Right lobe of liver (tissue), 6 donors: ENCODE results near the gene PLXND1. TPM values are rescaled to one million over a fixed set of nuclear protein-coding genes. Genes with fewer than 3 reads are reported as not detected.

Source experiments
- ATAC-seq, 4 donors: fragments of 200-7000 bp; cut with Tn5 transposase; one replicate each; pipeline ENCODE4 v1.9.1; 2020; ENCODE audit warnings: mild to moderate bottlenecking in 4 of 4, moderate library complexity in 4 of 4
- DNase-seq, 3 donors: peaks; one replicate each; pipeline ENCODE4 v3.0.0-alpha.2; 2020
- H3K27ac ChIP-seq, 3 donors: fragments of 200-600 bp; one replicate each; pipeline ENCODE4 v1.8.0; 2022
- H3K27me3 ChIP-seq, 2 donors: fragments of 200-600 bp; one replicate each; pipeline ENCODE4 v1.8.0; 2022
- H3K36me3 ChIP-seq, 4 donors: fragments of 200-600 bp; sonication (generic) in 1 of 4; one replicate each; pipeline versions ENCODE4 v1.5.1 to v1.8.0; 2017 to 2022; ENCODE audit warnings: control low read depth in 1 of 4
- H3K4me1 ChIP-seq, 4 donors: fragments of 200-600 bp; sonication (generic) in 1 of 4; one replicate each; pipeline versions ENCODE4 v1.5.1 to v1.8.0; 2017 to 2022; ENCODE audit warnings: control low read depth in 1 of 4
- H3K4me3 ChIP-seq, 3 donors: fragments of 200-600 bp; one replicate each; pipeline ENCODE4 v1.8.0; 2022
- H3K9me3 ChIP-seq, 4 donors: fragments of 200-600 bp; sonication (generic) in 1 of 4; one replicate each; pipeline versions ENCODE4 v1.5.1 to v1.8.0; 2017 to 2022; ENCODE audit warnings: control low read depth in 1 of 4
- CTCF ChIP-seq, 4 donors: fragments of 200-600 bp in 3 of 4; fragments of 450-650 bp in 1 of 4; IDR thresholded peaks; one replicate each; pipeline versions ENCODE4 v1.5.1 to v1.8.0; 2016 to 2022; ENCODE audit warnings: antibody characterized with exemption in 4 of 4, mild to moderate bottlenecking in 2 of 4
- POLR2A ChIP-seq: fragments of 450-650 bp; IDR thresholded peaks from one replicate; pipeline ENCODE4 v1.6.1; 2017; ENCODE audit warnings: antibody characterized with exemption, mild to moderate bottlenecking
- WGBS: methylation state at CpG from one replicate; pipeline ENCODE4 v1.1.6; 2018; ENCODE audit warnings: low coverage, low lambda C conversion rate; ENCODE audit not compliant: insufficient coverage; ENCODE audit errors: missing lambda C conversion rate; 5-methylcytosine and 5-hydroxymethylcytosine counted together
- intact Hi-C, 2 donors: fragments of 100-400 bp; cut with DNase I; formaldehyde crosslinking; loops; one replicate each; pipeline versions ENCODE4 v1.11.2 to v1.14.1; 2022
- total RNA-seq, 6 experiments: library from RNA; depleted of rRNA in 2 of 6; stranded (reverse); fragments of >200 nt in 2 of 6; fragmentation: NEBNext Ultra II Directional in 3 of 6; extraction: Animal tissue kit (Norgen Biotek cat#: 25700) in 3 of 6; gene quantifications; one replicate each; pipeline versions ENCODE4 v1.1.0 to v1.2.4, GENCODE V29; 2016 to 2023
- donor health status: DM: no; HTN: yes; CAD: no.
- donor health status: DM: no; HTN: no; CAD: no.
- donor health status: DM: no; HTN: no; CAD: no.
- donor health status: DM: no; HTN: yes; CAD: no.
- donor health status: DM: no; HTN: yes; CAD: no.

Gene PLXND1
- total RNA-seq, 6 experiments from 2014 or later: 27.0 to 48.8 (median 29.6) TPM

- Histone ChIP-seq H3K4me1 (peaks cover 0 to 10% (median 0%) of the 10 kb centered on the region in 4 donors), H3K9me3 (no peaks in the 10 kb centered on the region), H3K4me3 (no peak overlapping the region), H3K36me3 (no peaks in the 10 kb centered on the region), H3K27ac (peak overlapping the region in 2 of 3 donors; percentile 66 to 85), H3K27me3 (no peaks in the 10 kb centered on the region)
- peak; percentile 7 to 32 (median 28) for ATAC-seq
- DNase-seq: no peak
- TF ChIP-seq POLR2A (no peak), CTCF (IDR thresholded peaks at IDR 0.05) (peak in 2 of 4 donors; percentile 12 to 18)
- intact Hi-C loops: no loop called here
- WGBS: 53% methylated on average over 4 of the region's 17 CpGs
These were observed 1.8 kb upstream of the PLXND1 start for GRCh38 chr3:129608087-129608935.

GRCh38 chr3:129607391-129608068 is 1.1 kb upstream of the PLXND1 start:
- H3K27me3 ChIP-seq: no peaks in the 10 kb centered on the region
- H3K4me3 ChIP-seq: peak overlapping the region; percentile 23 to 44 (median 37)
- 35% methylated on average over 8 of the region's 18 CpGs for WGBS
- intact Hi-C loops: no loop called here
- H3K36me3 ChIP-seq: no peaks in the 10 kb centered on the region
- no peaks in the 10 kb centered on the region for H3K9me3 ChIP-seq
- no peak for TF ChIP-seq CTCF (IDR thresholded peaks at IDR 0.05)
- no peak for TF ChIP-seq POLR2A
- H3K4me1 ChIP-seq: peaks cover 0 to 10% (median 0%) of the 10 kb centered on the region in 4 donors
- ATAC-seq: no peak
- DNase-seq: no peak
- H3K27ac ChIP-seq: peak overlapping the region; percentile 58 to 85 (median 66)

- WGBS: no CpG with 5 or more reads among the region's 98 CpGs
- intact Hi-C loops: no loop called here
- ATAC-seq (peak; percentile 3 to 27 (median 6)), DNase-seq (peak in 1 of 3 donors; percentile 61)
- Histone ChIP-seq H3K27ac (peak overlapping the region; percentile 31 to 75 (median 53)), H3K4me1 (peaks cover 0 to 10% (median 0%) of the 10 kb centered on the region in 4 donors), H3K36me3 (no peaks in the 10 kb centered on the region), H3K4me3 (peak overlapping the region; percentile 48 to 66 (median 56)), H3K27me3 (no peaks in the 10 kb centered on the region), H3K9me3 (no peaks in the 10 kb centered on the region)
- no peak for TF ChIP-seq POLR2A
- TF ChIP-seq CTCF (IDR thresholded peaks at IDR 0.05): no peak
These were observed 397 bp downstream of the PLXND1 start for GRCh38 chr3:129605922-129606635.

GRCh38 chr3:129605203-129605921 is 1.1 kb downstream of the PLXND1 start:
- intact Hi-C loops: no loop called here

More at GRCh38 chr3:129605203-129605921, 1.1 kb downstream of the PLXND1 start:
- H3K36me3 ChIP-seq: no peaks in the 10 kb centered on the region
- DNase-seq: no peak
- H3K27ac ChIP-seq: peak overlapping the region; percentile 31 to 75 (median 53)
- no peaks in the 10 kb centered on the region for H3K27me3 ChIP-seq
- TF ChIP-seq POLR2A (no peak), CTCF (IDR thresholded peaks at IDR 0.05) (no peak)
- peaks cover 0 to 13% (median 0%) of the 10 kb centered on the region in 4 donors for H3K4me1 ChIP-seq
- WGBS: 4% methylated on average over 5 of the region's 98 CpGs
- peak overlapping the region; percentile 48 to 66 (median 56) for H3K4me3 ChIP-seq
- peak in 2 of 4 donors; percentile 3 to 5 for ATAC-seq
- no peaks in the 10 kb centered on the region for H3K9me3 ChIP-seq
